ENCODE data around the gene KLHL18.

The KLHL18 gene

DNA sequence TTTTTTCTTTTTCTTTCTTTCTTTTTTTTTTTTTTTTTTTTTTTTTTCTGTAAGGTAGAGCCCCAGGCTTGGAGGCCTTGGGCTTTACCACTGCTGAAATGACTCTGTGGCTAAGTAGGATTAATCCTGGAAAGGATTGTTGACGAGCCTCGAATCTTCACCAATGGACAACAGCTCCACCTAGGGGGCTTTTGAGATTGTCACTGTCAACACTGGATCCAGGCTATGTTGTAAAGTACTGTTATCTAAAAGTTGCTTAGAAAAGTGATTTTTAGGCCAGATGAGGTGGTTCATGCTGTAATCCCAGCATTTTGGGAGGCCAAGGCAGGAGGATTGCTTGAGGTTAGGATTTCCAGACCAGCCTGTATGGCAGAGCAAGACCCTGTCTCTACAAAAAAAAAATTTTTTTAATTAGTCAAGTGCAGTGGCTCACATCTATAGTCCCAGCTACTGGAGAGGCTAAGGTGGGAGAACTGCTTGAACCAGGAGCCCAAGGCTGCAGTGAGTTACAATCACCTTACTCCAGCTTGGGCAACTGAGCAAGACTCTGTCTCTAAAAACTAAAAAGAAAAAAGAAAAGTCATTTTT lies 41.6 kb downstream of the KLHL18 start:
- Histone ChIP-seq H3K27me3 (replicated peaks) (no peaks in the 10 kb centered on the region), H3K4me3 (ENCODE audit: low read depth, low read length) (no peak overlapping the region), H3K27ac (no peak overlapping the region), H3K36me3 (replicated peaks) (peaks cover 17% of the 10 kb centered on the region)
- TF ChIP-seq, protein P1, sequence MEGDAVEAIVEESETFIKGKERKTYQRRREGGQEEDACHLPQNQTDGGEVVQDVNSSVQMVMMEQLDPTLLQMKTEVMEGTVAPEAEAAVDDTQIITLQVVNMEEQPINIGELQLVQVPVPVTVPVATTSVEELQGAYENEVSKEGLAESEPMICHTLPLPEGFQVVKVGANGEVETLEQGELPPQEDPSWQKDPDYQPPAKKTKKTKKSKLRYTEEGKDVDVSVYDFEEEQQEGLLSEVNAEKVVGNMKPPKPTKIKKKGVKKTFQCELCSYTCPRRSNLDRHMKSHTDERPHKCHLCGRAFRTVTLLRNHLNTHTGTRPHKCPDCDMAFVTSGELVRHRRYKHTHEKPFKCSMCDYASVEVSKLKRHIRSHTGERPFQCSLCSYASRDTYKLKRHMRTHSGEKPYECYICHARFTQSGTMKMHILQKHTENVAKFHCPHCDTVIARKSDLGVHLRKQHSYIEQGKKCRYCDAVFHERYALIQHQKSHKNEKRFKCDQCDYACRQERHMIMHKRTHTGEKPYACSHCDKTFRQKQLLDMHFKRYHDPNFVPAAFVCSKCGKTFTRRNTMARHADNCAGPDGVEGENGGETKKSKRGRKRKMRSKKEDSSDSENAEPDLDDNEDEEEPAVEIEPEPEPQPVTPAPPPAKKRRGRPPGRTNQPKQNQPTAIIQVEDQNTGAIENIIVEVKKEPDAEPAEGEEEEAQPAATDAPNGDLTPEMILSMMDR (IDR thresholded peaks at IDR 0.05; ENCODE audit: low read depth, low read length, missing control alignments), result peak; percentile 85
- in situ Hi-C loops (cut with HindIII; ENCODE audit: low pct_ligation_motif_present, low sequenced_read_pairs), result no loop called here
- DNase-seq, result peak; percentile 65

DNA sequence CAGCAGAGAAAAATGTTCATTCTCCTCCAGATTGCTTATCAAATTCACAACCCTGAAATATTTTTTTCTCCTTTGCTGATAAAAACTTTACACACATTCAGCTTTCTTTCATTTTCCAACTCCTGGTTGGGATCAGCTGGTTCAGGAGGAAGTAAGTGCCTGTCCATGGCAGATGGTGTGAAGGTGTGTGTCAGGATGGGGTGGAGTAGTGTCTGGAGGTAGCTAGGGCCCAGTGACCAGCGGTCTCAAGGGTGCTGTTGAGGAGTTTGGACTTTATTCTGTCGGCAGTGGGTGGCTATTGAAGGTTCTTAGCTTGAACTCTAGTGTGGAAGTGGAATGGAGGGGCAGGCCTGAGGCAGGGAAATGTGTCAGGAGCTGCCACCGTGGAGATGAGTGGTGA lies 51.2 kb downstream of the KLHL18 start:
- H3K36me3 ChIP-seq (replicated peaks), result peaks cover 52% of the 10 kb centered on the region
- no peak overlapping the region for H3K4me3 ChIP-seq (ENCODE audit: low read depth, low read length)
- H3K27ac ChIP-seq, result no peak overlapping the region
- no peaks in the 10 kb centered on the region for H3K27me3 ChIP-seq (replicated peaks)
- in situ Hi-C loops (cut with HindIII; ENCODE audit: low pct_ligation_motif_present, low sequenced_read_pairs), result no loop called here
- TF ChIP-seq, protein P1 (IDR thresholded peaks at IDR 0.05; ENCODE audit: low read depth, low read length, missing control alignments), result no peak
- no peak for DNase-seq

DNA sequence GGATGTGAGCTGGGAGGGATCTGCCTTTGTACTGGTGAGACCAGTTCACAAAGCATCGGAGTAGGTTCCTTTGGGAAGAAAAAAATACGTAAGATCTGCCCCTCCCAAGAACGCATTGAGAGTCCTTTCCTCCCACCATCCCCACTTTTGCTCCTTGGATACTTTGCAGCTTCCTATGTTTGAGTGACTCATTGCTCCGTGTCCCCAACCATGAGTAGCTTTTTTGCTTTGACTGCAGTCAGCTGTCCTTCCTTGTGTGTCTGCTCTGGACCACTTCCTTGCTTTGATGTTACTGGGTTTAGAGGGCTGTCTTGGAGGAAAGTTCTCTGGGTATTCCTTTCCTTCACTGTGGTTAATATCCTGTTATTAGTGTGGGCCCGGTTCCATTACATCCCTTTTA lies 54.9 kb downstream of the KLHL18 start:
- Histone ChIP-seq H3K27me3 (replicated peaks) (no peaks in the 10 kb centered on the region), H3K36me3 (replicated peaks) (peaks cover 56% of the 10 kb centered on the region), H3K27ac (no peak overlapping the region), H3K4me3 (ENCODE audit: low read depth, low read length) (no peak overlapping the region)
- TF ChIP-seq, protein P1 (IDR thresholded peaks at IDR 0.05; ENCODE audit: low read depth, low read length, missing control alignments), result no peak
- DNase-seq, result no peak
- in situ Hi-C loops (cut with HindIII; ENCODE audit: low pct_ligation_motif_present, low sequenced_read_pairs), result no loop called here

DNA sequence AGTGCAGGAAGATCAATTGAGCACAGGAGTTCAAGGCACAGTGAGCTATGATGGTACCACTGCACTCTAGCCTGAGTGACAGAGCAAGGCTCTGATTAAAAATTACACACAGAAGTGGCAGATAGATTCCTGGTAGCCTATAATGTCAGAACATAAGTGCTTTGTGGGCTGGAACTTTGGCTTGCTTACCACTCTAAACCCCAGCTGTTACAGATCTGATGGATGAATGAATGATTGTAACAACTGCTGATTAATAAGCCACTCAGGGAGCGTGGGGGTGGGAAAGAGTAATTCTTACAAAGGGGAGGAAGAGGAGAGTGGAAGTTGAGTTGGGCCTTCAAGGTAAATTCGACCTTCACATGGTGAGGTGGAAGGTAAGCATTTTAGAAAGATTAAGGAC lies 57.2 kb downstream of the KLHL18 start:
- no peak for DNase-seq
- TF ChIP-seq, protein P1 (IDR thresholded peaks at IDR 0.05; ENCODE audit: low read depth, low read length, missing control alignments), result no peak
- Histone ChIP-seq H3K27ac (no peak overlapping the region), H3K36me3 (replicated peaks) (peaks cover 61% of the 10 kb centered on the region), H3K4me3 (ENCODE audit: low read depth, low read length) (no peak overlapping the region), H3K27me3 (replicated peaks) (no peaks in the 10 kb centered on the region)
- in situ Hi-C loops (cut with HindIII; ENCODE audit: low pct_ligation_motif_present, low sequenced_read_pairs), result no loop called here

DNA sequence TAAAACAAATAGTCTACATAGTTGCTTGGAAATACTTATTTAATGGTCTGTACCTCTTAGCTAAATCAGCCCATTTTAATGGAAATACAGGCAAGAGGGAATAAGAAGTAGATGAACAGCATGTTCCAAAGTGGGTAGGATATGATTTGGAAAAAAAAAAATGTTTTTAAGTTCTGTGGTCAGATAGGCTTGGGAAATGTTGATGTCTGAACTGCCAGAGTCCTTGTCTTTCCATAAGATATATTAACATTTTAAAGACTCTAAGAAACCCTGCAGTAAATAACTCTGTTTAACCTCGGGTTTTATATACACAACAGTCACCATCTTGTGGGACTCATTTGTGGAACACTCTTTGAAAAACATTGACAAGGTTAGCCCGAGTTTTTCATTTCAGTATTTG lies 58.1 kb downstream of the KLHL18 start:
- no peaks in the 10 kb centered on the region for H3K27me3 ChIP-seq (replicated peaks)
- no peak overlapping the region for H3K4me3 ChIP-seq (ENCODE audit: low read depth, low read length)
- no peak overlapping the region for H3K27ac ChIP-seq
- DNase-seq, result no peak
- TF ChIP-seq, protein P1 (IDR thresholded peaks at IDR 0.05; ENCODE audit: low read depth, low read length, missing control alignments), result no peak
- H3K36me3 ChIP-seq (replicated peaks), result peaks cover 57% of the 10 kb centered on the region
- in situ Hi-C loops (cut with HindIII; ENCODE audit: low pct_ligation_motif_present, low sequenced_read_pairs), result no loop called here

DNA sequence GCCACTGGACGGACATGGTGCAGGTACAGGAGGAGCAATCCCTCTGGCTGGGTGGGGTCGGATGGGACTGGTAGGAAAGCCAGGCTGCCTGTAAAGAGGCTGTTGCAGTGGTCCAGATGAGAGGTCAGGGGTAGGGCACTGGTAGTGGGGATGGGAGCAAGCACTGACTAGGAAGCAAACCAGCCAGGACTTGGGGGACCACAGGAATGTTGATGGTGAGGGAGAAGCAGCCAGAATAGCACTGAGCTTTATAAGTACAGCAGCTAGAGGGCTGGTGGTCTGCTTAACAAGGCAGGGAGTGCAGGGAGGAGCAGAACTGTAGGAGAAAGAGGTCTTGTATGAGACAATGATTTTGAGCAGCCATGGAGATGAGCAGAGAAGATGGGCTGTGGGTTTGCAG lies 59.4 kb downstream of the KLHL18 start:
- TF ChIP-seq, protein P1 (IDR thresholded peaks at IDR 0.05; ENCODE audit: low read depth, low read length, missing control alignments), result no peak
- DNase-seq, result no peak
- no peak overlapping the region for H3K4me3 ChIP-seq (ENCODE audit: low read depth, low read length)
- H3K27ac ChIP-seq, result no peak overlapping the region
- no peaks in the 10 kb centered on the region for H3K27me3 ChIP-seq (replicated peaks)
- in situ Hi-C loops (cut with HindIII; ENCODE audit: low pct_ligation_motif_present, low sequenced_read_pairs), result no loop called here
- peaks cover 46% of the 10 kb centered on the region for H3K36me3 ChIP-seq (replicated peaks)

Data from brain microvascular endothelial cell (primary cell).